ENCODE measurements around the gene STYXL1. TPM values are rescaled to one million over a fixed set of nuclear protein-coding genes. Genes with fewer than 3 reads are reported as not detected.
"Not testable (repeated sequence)": the region's sequence is repeated elsewhere in the genome, so short reads cannot be mapped to it uniquely, and the experiment has no call there.

STYXL1 gene
- polyA plus RNA-seq, 3 donors: 64.6 to 79.8 (median 67.2) TPM

GRCh38 chr7:76009672-76010600 is 37.9 kb downstream of the STYXL1 start:
- Mint-ChIP-seq H3K9me3 (no peaks in the 10 kb centered on the region), H3K27ac (peak overlapping the region; percentile 78 to 96 (median 92)), H3K4me1 (peaks cover 24% of the 10 kb centered on the region), H3K36me3 (peaks cover 51 to 72% of the 10 kb centered on the region in 2 donors), H3K27me3 (ENCODE audit: low read depth in 3 of 3) (peaks cover 0 to 6% (median 2%) of the 10 kb centered on the region in 3 donors), H3K4me3 (peak overlapping the region in 1 of 2 donors; percentile 59)
- WGBS (ENCODE audit: insufficient coverage): 96% methylated on average over 8 of the region's 11 CpGs
- Histone ChIP-seq H3K79me2 (ENCODE audit: insufficient read depth, low read length) (no peaks in the 10 kb centered on the region), H3K9ac (ENCODE audit: insufficient read depth, low read length, poor library complexity, severe bottlenecking) (no peak overlapping the region), H3K4me1 (ENCODE audit: control insufficient read depth in 1 of 2, insufficient read depth in 2 of 2, low read length in 2 of 2) (peaks cover 23 to 24% of the 10 kb centered on the region in 2 donors), H3K4me3 (replicated peaks in 1 of 3; ENCODE audit: low read depth in 2 of 3, low read length in 3 of 3) (peak overlapping the region in 1 of 3 experiments; percentile 48), H3K36me3 (replicated peaks in 1 of 2; ENCODE audit: control insufficient read depth in 1 of 2, insufficient read depth in 2 of 2, low read length in 2 of 2) (peaks cover 9 to 65% of the 10 kb centered on the region in 2 donors), H4K20me1 (ENCODE audit: insufficient read depth, low read length) (no peaks in the 10 kb centered on the region), H3K4me2 (replicated peaks; ENCODE audit: extremely low read depth, low read length, poor library complexity, severe bottlenecking) (peak overlapping the region; percentile 67), H2AFZ (ENCODE audit: insufficient read depth, low read depth, low read length, poor library complexity, severe bottlenecking) (no peak overlapping the region), H3K27me3 (ENCODE audit: control insufficient read depth in 2 of 2, insufficient read depth in 2 of 2, low read length in 2 of 2) (no peaks in the 10 kb centered on the region), H3K9me3 (replicated peaks in 1 of 2; ENCODE audit: control insufficient read depth in 1 of 2, insufficient read depth in 1 of 2, low read length in 2 of 2) (no peaks in the 10 kb centered on the region), H3K27ac (ENCODE audit: low read depth in 1 of 2, low read length in 2 of 2) (peak overlapping the region in 1 of 2 donors; percentile 70)
- intact Hi-C loops (cut with micrococcal nuclease): loop anchor here in 1 of 2 donors (5.0 kb wide), 1 partner anchor 133 kb away; the partner anchor contains the start of gene RHBDD2
- DNase-seq: no peak
- TF ChIP-seq CTCF (IDR thresholded peaks at IDR 0.05): no peak

- H3K27me3 Mint-ChIP-seq (ENCODE audit: low read depth in 3 of 3): peaks cover 0 to 4% (median 2%) of the 10 kb centered on the region in 3 donors
- Histone ChIP-seq H3K4me3 (replicated peaks in 1 of 3; ENCODE audit: low read depth in 2 of 3, low read length in 3 of 3) (no peak overlapping the region), H3K9me3 (replicated peaks in 1 of 2; ENCODE audit: control insufficient read depth in 1 of 2, insufficient read depth in 1 of 2, low read length in 2 of 2) (no peaks in the 10 kb centered on the region), H2AFZ (ENCODE audit: insufficient read depth, low read depth, low read length, poor library complexity, severe bottlenecking) (no peak overlapping the region), H3K27ac (ENCODE audit: low read depth in 1 of 2, low read length in 2 of 2) (peak overlapping the region in 1 of 2 donors; percentile 70), H3K9ac (ENCODE audit: insufficient read depth, low read length, poor library complexity, severe bottlenecking) (no peak overlapping the region), H3K4me1 (ENCODE audit: control insufficient read depth in 1 of 2, insufficient read depth in 2 of 2, low read length in 2 of 2) (peaks cover 23 to 24% of the 10 kb centered on the region in 2 donors), H3K36me3 (replicated peaks in 1 of 2; ENCODE audit: control insufficient read depth in 1 of 2, insufficient read depth in 2 of 2, low read length in 2 of 2) (peaks cover 15 to 64% of the 10 kb centered on the region in 2 donors), H4K20me1 (ENCODE audit: insufficient read depth, low read length) (no peaks in the 10 kb centered on the region), H3K27me3 (ENCODE audit: control insufficient read depth in 2 of 2, insufficient read depth in 2 of 2, low read length in 2 of 2) (no peaks in the 10 kb centered on the region), H3K79me2 (ENCODE audit: insufficient read depth, low read length) (no peaks in the 10 kb centered on the region), H3K4me2 (replicated peaks; ENCODE audit: extremely low read depth, low read length, poor library complexity, severe bottlenecking) (no peak overlapping the region)
- peaks cover 47 to 68% of the 10 kb centered on the region in 2 donors for H3K36me3 Mint-ChIP-seq
- H3K4me3 Mint-ChIP-seq: no peak overlapping the region
- TF ChIP-seq CTCF (IDR thresholded peaks at IDR 0.05): no peak
- peak in 1 of 3 donors; percentile 34 for DNase-seq
- peak overlapping the region in 6 of 7 donors; percentile 51 to 95 (median 88) for H3K27ac Mint-ChIP-seq
- intact Hi-C loops (cut with micrococcal nuclease): loop anchor here in 1 of 2 donors (5.0 kb wide), 1 partner anchor 131 kb away; the partner anchor contains the start of gene RHBDD2
- H3K9me3 Mint-ChIP-seq: no peaks in the 10 kb centered on the region
- 50% methylated on average over 8 of the region's 8 CpGs for WGBS (ENCODE audit: insufficient coverage)
- H3K4me1 Mint-ChIP-seq: peaks cover 24% of the 10 kb centered on the region
These were observed 39.6 kb downstream of the STYXL1 start for GRCh38 chr7:76008156-76008687.

GRCh38 chr7:76005004-76005403 is 42.8 kb downstream of the STYXL1 start:
- H3K79me2 ChIP-seq (ENCODE audit: insufficient read depth, low read length); H3K9ac ChIP-seq (ENCODE audit: insufficient read depth, low read length, poor library complexity, severe bottlenecking); H3K9me3 ChIP-seq (replicated peaks in 1 of 2; ENCODE audit: control insufficient read depth in 1 of 2, insufficient read depth in 1 of 2, low read length in 2 of 2); H2AFZ ChIP-seq (ENCODE audit: insufficient read depth, low read depth, low read length, poor library complexity, severe bottlenecking); H3K4me2 ChIP-seq (replicated peaks; ENCODE audit: extremely low read depth, low read length, poor library complexity, severe bottlenecking); H3K27ac ChIP-seq (ENCODE audit: low read depth in 1 of 2, low read length in 2 of 2); H3K27me3 ChIP-seq (ENCODE audit: control insufficient read depth in 2 of 2, insufficient read depth in 2 of 2, low read length in 2 of 2); H3K4me3 Mint-ChIP-seq; H3K9me3 Mint-ChIP-seq; DNase-seq; H3K27ac Mint-ChIP-seq; H3K27me3 Mint-ChIP-seq (ENCODE audit: low read depth in 3 of 3); H4K20me1 ChIP-seq (ENCODE audit: insufficient read depth, low read length); H3K4me3 ChIP-seq (replicated peaks in 1 of 3; ENCODE audit: low read depth in 2 of 3, low read length in 3 of 3): not testable (repeated sequence)
- H3K36me3 ChIP-seq (replicated peaks in 1 of 2; ENCODE audit: control insufficient read depth in 1 of 2, insufficient read depth in 2 of 2, low read length in 2 of 2): peaks cover 24 to 60% of the 10 kb centered on the region in 2 donors
- peaks cover 18 to 19% of the 10 kb centered on the region in 2 donors for H3K4me1 ChIP-seq (ENCODE audit: control insufficient read depth in 1 of 2, insufficient read depth in 2 of 2, low read length in 2 of 2)
- peaks cover 22% of the 10 kb centered on the region for H3K4me1 Mint-ChIP-seq
- 80% methylated on average over 2 of the region's 4 CpGs for WGBS (ENCODE audit: insufficient coverage)
- intact Hi-C loops (cut with micrococcal nuclease): loop anchor here in 1 of 2 donors (5.0 kb wide), 1 partner anchor 128 kb away; the partner anchor contains the start of gene RHBDD2
- peaks cover 47 to 66% of the 10 kb centered on the region in 2 donors for H3K36me3 Mint-ChIP-seq
